Vagina (tissue), 2 donors: ENCODE results near the gene ENOX1.

ENCODE experiments used
- CTCF ChIP-seq, 3 experiments: fragments of 450-650 bp in 2 of 3; fragments of 200-600 bp in 1 of 3; sonication (generic) in 1 of 3; IDR thresholded peaks; one replicate each; pipeline ENCODE4 v1.5.1; 2017 to 2019; ENCODE audit warnings: antibody characterized with exemption in 3 of 3, mild to moderate bottlenecking in 2 of 3, moderate library complexity in 2 of 3
- POLR2A ChIP-seq, 2 donors: fragments of 450-650 bp; IDR thresholded peaks; one replicate each; pipeline ENCODE4 v1.6.1; 2017; ENCODE audit warnings: antibody characterized with exemption in 2 of 2, mild to moderate bottlenecking in 2 of 2, moderate library complexity in 2 of 2

GRCh38 chr13:43377973-43378372 lies 408.8 kb downstream of the ENOX1 start:
- TF ChIP-seq CTCF (IDR thresholded peaks at IDR 0.05) (no peak), POLR2A (IDR thresholded peaks at IDR 0.05) (no peak)
